ENCODE measurements around the gene PIWIL4. TPM values are rescaled to one million over a fixed set of nuclear protein-coding genes. Genes with fewer than 3 reads are reported as not detected.

PIWIL4 gene
- total and polyA plus RNA-seq, 2 of the 8 experiments (the other 6 are each of a cell fraction or from before 2014, with no cell fraction given), result 0.51 to 0.52 TPM

- Histone ChIP-seq H4K20me1 (replicated peaks in 1 of 2; ENCODE audit: control insufficient read depth in 1 of 2, insufficient read depth in 2 of 2, low read length in 2 of 2) (peaks cover 0 to 3% of the 10 kb centered on the region in 2 experiments), H4K8ac (ENCODE audit: extremely low read depth, insufficient read depth, low read length) (no peak overlapping the region), H2BK15ac (ENCODE audit: low read length) (no peak overlapping the region), H3K4ac (replicated peaks; ENCODE audit: insufficient read length, low read depth, low read length) (no peak overlapping the region), H3K14ac (ENCODE audit: insufficient read length) (no peak overlapping the region), H2BK20ac (ENCODE audit: low read length) (no peak overlapping the region), H3K4me3 (ENCODE audit: extremely low read depth in 1 of 4, insufficient read depth in 2 of 4, low read depth in 3 of 4, low read length in 4 of 4) (no peak overlapping the region), H3K27ac (ENCODE audit: low read depth, low read length) (no peak overlapping the region), H2BK120ac (replicated peaks; ENCODE audit: low read depth, low read length) (no peak overlapping the region), H3K18ac (ENCODE audit: extremely low read depth, low read length) (no peak overlapping the region), H3K4me1 (replicated peaks in 1 of 4; ENCODE audit: control insufficient read depth in 3 of 4, insufficient read depth in 4 of 4, low read length in 3 of 4) (peaks cover 1 to 3% (median 3%) of the 10 kb centered on the region in 4 experiments; a peak in 5 of 7 replicates), H3K23ac (ENCODE audit: insufficient read length) (no peak overlapping the region), H3K27me3 (replicated peaks in 1 of 4; ENCODE audit: control insufficient read depth in 3 of 4, extremely low read depth in 1 of 4, insufficient read depth in 3 of 4, low read length in 3 of 4) (peaks cover 0 to 8% (median 6%) of the 10 kb centered on the region in 4 experiments; a peak in 5 of 7 replicates), H3K4me2 (ENCODE audit: insufficient read depth in 1 of 2, low read depth in 2 of 2, low read length in 2 of 2) (no peak overlapping the region), H2AK5ac (ENCODE audit: low read depth, low read length) (no peak overlapping the region), H4K91ac (replicated peaks; ENCODE audit: insufficient read length, low read length) (no peak overlapping the region), H3K79me1 (ENCODE audit: low read depth, low read length) (0 out of 2 replicates have a peak, but pooled peaks cover 2% of the 10 kb centered on the region), H3K23me2 (ENCODE audit: low read depth, low read length) (peaks cover 3% of the 10 kb centered on the region; the same call in 1 of the 2 replicates), H2AFZ (ENCODE audit: low read length) (no peak overlapping the region), H2BK12ac (ENCODE audit: low read depth, low read length) (no peak overlapping the region), H3K56ac (replicated peaks; ENCODE audit: insufficient read length, low read depth, low read length) (no peak overlapping the region), H2BK5ac (ENCODE audit: low read depth, low read length) (no peak overlapping the region), H3K9ac (replicated peaks in 1 of 4; ENCODE audit: extremely low read depth in 1 of 4, low read depth in 3 of 4, low read length in 3 of 4) (no peak overlapping the region), H4K5ac (ENCODE audit: insufficient read length, low read depth, low read length) (no peak overlapping the region), H3K79me2 (ENCODE audit: control insufficient read depth in 1 of 2, insufficient read depth in 2 of 2, low read length in 2 of 2) (no peaks in the 10 kb centered on the region), H3K9me3 (ENCODE audit: insufficient read depth in 2 of 2, low read depth in 1 of 2, low read length in 1 of 2) (no peaks in the 10 kb centered on the region), H3K36me3 (ENCODE audit: control insufficient read depth in 2 of 4, insufficient read depth in 4 of 4, low read length in 3 of 4) (no peaks in the 10 kb centered on the region)
- no peak for TF ChIP-seq TAF1 (IDR thresholded peaks at IDR 0.05; ENCODE audit: low read depth, low read length)
- TF ChIP-seq GABPA (IDR thresholded peaks at IDR 0.05; ENCODE audit: borderline replicate concordance, insufficient read depth, low read length), result no peak
- no peak for TF ChIP-seq SP2 (IDR thresholded peaks at IDR 0.05; ENCODE audit: low read length)
- no peak for TF ChIP-seq GTF2F1 (IDR thresholded peaks at IDR 0.05; ENCODE audit: borderline replicate concordance, low read depth, low read length)
- no peak for TF ChIP-seq RNF2 (IDR thresholded peaks at IDR 0.05; ENCODE audit: borderline replicate concordance, low read depth, low read length, missing control alignments, poor library complexity, severe bottlenecking)
- FAIRE-seq, result no peak
- CTCF ChIA-PET (ENCODE audit: partially characterized antibody), result interaction anchor here (0.9 to 2.4 kb wide), 2 partner anchors 14 to 31 kb away, joined by 3 to 8 read pairs; no protein-coding TSS in a partner anchor
- POLR2A ChIA-PET (ENCODE audit: partially characterized antibody), result no interaction called here
- DNase-seq (ENCODE audit: low read depth in 1 of 2, low spot score in 2 of 2), result no peak
- 93% methylated on average over 4 of the region's 4 CpGs; no CpG with 5 or more reads in 1 of the 2 experiments for WGBS, 2 experiments (ENCODE audit: extremely low coverage in 1 of 2, insufficient coverage in 1 of 2, insufficient read length in 1 of 2, insufficient replicate concordance in 2 of 2, low coverage in 1 of 2, low lambda C conversion rate in 2 of 2, missing lambda C conversion rate in 1 of 2)
Observed at GRCh38 chr11:94550513-94550912, 16.7 kb upstream of the PIWIL4 start.
